ENCODE data around the gene RAP1GAP.

RAP1GAP gene

DNA sequence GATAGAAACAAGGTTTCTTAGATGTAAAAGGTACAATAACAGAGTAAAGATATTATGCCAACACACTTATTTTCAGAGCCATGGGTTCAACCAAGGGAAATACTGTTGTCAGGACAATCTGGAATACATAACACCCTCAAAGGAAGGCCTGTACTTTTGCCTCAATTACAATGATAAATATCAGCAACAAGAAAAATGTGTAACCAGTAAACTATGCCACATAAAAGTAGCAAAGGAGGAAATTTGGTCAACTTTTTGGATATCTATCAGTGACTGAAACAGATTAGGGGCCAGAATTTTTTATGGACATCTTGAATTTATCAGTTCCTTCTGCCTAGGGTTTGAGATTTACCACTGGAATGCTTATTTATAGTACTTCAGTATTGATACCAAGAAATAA is 24.6 kb upstream of the RAP1GAP start:
- Histone ChIP-seq H3K9ac (ENCODE audit: low read length) (no peak overlapping the region), H3K4me2 (ENCODE audit: low read length) (no peak overlapping the region), H3K27me3 (ENCODE audit: insufficient read depth, low read length) (no peaks in the 10 kb centered on the region), H2AFZ (ENCODE audit: low read length) (no peak overlapping the region), H3K27ac (ENCODE audit: low read depth, low read length, poor library complexity, severe bottlenecking) (no peak overlapping the region), H3K36me3 (ENCODE audit: insufficient read depth, low read length) (peaks cover 72% of the 10 kb centered on the region), H4K20me1 (ENCODE audit: insufficient read depth, low read length) (no peaks in the 10 kb centered on the region), H3F3A (ENCODE audit: insufficient read depth, low read length) (no peaks in the 10 kb centered on the region), H3K79me2 (ENCODE audit: insufficient read depth, low read length) (no peaks in the 10 kb centered on the region), H3K4me3 (ENCODE audit: low read depth, low read length, poor library complexity, severe bottlenecking) (no peak overlapping the region), H3K9me3 (ENCODE audit: low read length) (no peaks in the 10 kb centered on the region), H3K4me1 (ENCODE audit: insufficient read depth, low read length, severe bottlenecking) (no peaks in the 10 kb centered on the region), H3K9me2 (ENCODE audit: low read depth, low read length) (no peaks in the 10 kb centered on the region)
- TF ChIP-seq EZH2 (IDR thresholded peaks at IDR 0.05; ENCODE audit: borderline replicate concordance, low read length) = no peak
- TF ChIP-seq, protein P1, sequence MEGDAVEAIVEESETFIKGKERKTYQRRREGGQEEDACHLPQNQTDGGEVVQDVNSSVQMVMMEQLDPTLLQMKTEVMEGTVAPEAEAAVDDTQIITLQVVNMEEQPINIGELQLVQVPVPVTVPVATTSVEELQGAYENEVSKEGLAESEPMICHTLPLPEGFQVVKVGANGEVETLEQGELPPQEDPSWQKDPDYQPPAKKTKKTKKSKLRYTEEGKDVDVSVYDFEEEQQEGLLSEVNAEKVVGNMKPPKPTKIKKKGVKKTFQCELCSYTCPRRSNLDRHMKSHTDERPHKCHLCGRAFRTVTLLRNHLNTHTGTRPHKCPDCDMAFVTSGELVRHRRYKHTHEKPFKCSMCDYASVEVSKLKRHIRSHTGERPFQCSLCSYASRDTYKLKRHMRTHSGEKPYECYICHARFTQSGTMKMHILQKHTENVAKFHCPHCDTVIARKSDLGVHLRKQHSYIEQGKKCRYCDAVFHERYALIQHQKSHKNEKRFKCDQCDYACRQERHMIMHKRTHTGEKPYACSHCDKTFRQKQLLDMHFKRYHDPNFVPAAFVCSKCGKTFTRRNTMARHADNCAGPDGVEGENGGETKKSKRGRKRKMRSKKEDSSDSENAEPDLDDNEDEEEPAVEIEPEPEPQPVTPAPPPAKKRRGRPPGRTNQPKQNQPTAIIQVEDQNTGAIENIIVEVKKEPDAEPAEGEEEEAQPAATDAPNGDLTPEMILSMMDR (IDR thresholded peaks at IDR 0.05; ENCODE audit: low read length) = no peak

DNA sequence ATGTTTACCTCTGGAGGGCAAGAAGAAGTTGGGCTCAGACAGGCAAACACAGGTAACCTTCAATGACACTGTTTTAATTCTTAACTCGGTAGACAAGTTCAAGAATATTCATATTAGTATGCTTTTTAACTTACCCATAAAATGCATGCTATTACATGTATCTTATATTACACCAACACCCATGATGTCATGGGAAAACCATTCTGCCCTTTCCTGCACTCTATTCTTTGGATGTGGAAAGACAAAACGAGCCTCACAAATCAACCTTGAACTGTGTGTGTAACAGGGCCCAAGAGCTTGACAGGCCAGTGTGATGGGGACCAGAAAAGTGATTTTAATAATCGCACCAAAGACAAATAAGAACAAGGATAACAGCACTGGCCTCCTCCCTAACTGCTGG is 22.6 kb upstream of the RAP1GAP start:
- no peak overlapping the region for H3K9ac ChIP-seq (ENCODE audit: low read length)
- H2AFZ ChIP-seq (ENCODE audit: low read length) = no peak overlapping the region
- no peaks in the 10 kb centered on the region for H3K27me3 ChIP-seq (ENCODE audit: insufficient read depth, low read length)
- no peaks in the 10 kb centered on the region for H3K9me2 ChIP-seq (ENCODE audit: low read depth, low read length)
- H4K20me1 ChIP-seq (ENCODE audit: insufficient read depth, low read length) = no peaks in the 10 kb centered on the region
- H3K27ac ChIP-seq (ENCODE audit: low read depth, low read length, poor library complexity, severe bottlenecking) = no peak overlapping the region
- H3K4me3 ChIP-seq (ENCODE audit: low read depth, low read length, poor library complexity, severe bottlenecking) = no peak overlapping the region
- no peak overlapping the region for H3K4me2 ChIP-seq (ENCODE audit: low read length)
- TF ChIP-seq, protein P1 (IDR thresholded peaks at IDR 0.05; ENCODE audit: low read length) = no peak
- TF ChIP-seq EZH2 (IDR thresholded peaks at IDR 0.05; ENCODE audit: borderline replicate concordance, low read length) = no peak
- H3K36me3 ChIP-seq (ENCODE audit: insufficient read depth, low read length) = peaks cover 85% of the 10 kb centered on the region
- H3F3A ChIP-seq (ENCODE audit: insufficient read depth, low read length) = no peaks in the 10 kb centered on the region
- no peaks in the 10 kb centered on the region for H3K4me1 ChIP-seq (ENCODE audit: insufficient read depth, low read length, severe bottlenecking)
- no peaks in the 10 kb centered on the region for H3K79me2 ChIP-seq (ENCODE audit: insufficient read depth, low read length)
- H3K9me3 ChIP-seq (ENCODE audit: low read length) = no peaks in the 10 kb centered on the region

DNA sequence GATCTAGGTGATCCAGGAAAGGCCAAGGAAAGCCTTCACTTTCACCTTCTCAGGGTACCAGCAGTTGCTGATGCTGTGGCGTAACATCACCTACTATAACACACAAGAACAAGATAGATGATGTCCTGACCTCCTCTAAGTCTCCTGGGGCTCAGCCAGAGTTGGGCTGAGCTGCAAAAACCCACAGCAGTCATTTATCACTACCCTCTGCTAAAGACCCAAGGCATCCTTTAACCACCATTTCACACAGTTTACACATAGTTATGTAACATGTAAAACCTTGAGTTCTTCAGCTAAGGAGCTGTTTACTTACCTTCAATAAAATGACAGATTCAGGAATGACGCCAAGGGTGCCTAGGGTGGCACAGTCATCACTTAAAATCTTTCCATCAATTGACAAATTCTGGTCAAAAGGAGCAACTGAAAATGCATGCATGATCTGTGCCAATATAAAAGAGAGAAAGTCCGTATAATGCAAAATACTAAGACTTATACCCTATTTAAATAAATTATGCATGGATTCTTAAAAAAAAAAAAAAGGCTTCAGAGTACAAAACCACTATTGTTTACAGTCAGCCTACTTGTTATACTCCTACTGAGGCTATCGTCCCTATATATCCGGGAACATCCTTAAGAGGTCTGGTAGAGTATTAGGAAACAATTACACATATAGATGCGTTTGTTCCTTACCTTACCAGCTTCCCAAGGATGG is 20.7 kb upstream of the RAP1GAP start:
- no peaks in the 10 kb centered on the region for H3K9me2 ChIP-seq (ENCODE audit: low read depth, low read length)
- no peaks in the 10 kb centered on the region for H3F3A ChIP-seq (ENCODE audit: insufficient read depth, low read length)
- H3K4me3 ChIP-seq (ENCODE audit: low read depth, low read length, poor library complexity, severe bottlenecking) = no peak overlapping the region
- H3K4me2 ChIP-seq (ENCODE audit: low read length) = no peak overlapping the region
- no peaks in the 10 kb centered on the region for H4K20me1 ChIP-seq (ENCODE audit: insufficient read depth, low read length)
- TF ChIP-seq EZH2 (IDR thresholded peaks at IDR 0.05; ENCODE audit: borderline replicate concordance, low read length) = no peak
- H3K79me2 ChIP-seq (ENCODE audit: insufficient read depth, low read length) = no peaks in the 10 kb centered on the region
- no peak overlapping the region for H3K9ac ChIP-seq (ENCODE audit: low read length)
- H3K27ac ChIP-seq (ENCODE audit: low read depth, low read length, poor library complexity, severe bottlenecking) = no peak overlapping the region
- H2AFZ ChIP-seq (ENCODE audit: low read length) = no peak overlapping the region
- H3K36me3 ChIP-seq (ENCODE audit: insufficient read depth, low read length) = peaks cover 90% of the 10 kb centered on the region
- 0 out of 2 replicates have a peak, but pooled peaks cover 4% of the 10 kb centered on the region for H3K9me3 ChIP-seq (ENCODE audit: low read length)
- H3K27me3 ChIP-seq (ENCODE audit: insufficient read depth, low read length) = no peaks in the 10 kb centered on the region
- no peaks in the 10 kb centered on the region for H3K4me1 ChIP-seq (ENCODE audit: insufficient read depth, low read length, severe bottlenecking)

DNA sequence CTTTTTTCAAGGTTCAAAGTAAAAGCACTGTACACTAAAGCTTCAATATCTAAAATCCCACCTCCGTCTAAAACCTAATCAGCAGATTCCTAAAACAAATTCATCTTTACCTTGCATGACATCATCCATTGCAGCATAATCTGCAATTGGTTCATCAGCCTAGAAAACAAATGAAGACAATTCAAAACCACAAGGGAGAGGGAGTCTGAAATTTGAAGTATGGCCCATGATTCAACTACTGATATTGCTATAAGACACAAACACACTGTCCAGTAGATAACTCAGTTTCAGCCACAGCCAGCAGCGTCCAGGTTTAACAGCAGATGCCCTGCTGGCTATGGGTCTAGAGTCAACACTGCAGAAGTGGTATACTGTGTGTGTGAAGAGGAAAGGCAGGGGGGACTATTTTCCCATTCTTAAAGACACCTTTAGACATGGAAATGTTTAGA is 17.9 kb upstream of the RAP1GAP start:
- H3K4me1 ChIP-seq (ENCODE audit: insufficient read depth, low read length, severe bottlenecking) = no peaks in the 10 kb centered on the region
- 0 out of 2 replicates have a peak, but pooled peaks cover 6% of the 10 kb centered on the region for H3K9me3 ChIP-seq (ENCODE audit: low read length)
- peaks cover 77% of the 10 kb centered on the region for H3K36me3 ChIP-seq (ENCODE audit: insufficient read depth, low read length)
- H3K4me2 ChIP-seq (ENCODE audit: low read length) = no peak overlapping the region
- no peaks in the 10 kb centered on the region for H3K27me3 ChIP-seq (ENCODE audit: insufficient read depth, low read length)
- no peak overlapping the region for H3K4me3 ChIP-seq (ENCODE audit: low read depth, low read length, poor library complexity, severe bottlenecking)
- no peak overlapping the region for H3K27ac ChIP-seq (ENCODE audit: low read depth, low read length, poor library complexity, severe bottlenecking)
- H3F3A ChIP-seq (ENCODE audit: insufficient read depth, low read length) = no peaks in the 10 kb centered on the region
- H4K20me1 ChIP-seq (ENCODE audit: insufficient read depth, low read length) = no peaks in the 10 kb centered on the region
- no peaks in the 10 kb centered on the region for H3K79me2 ChIP-seq (ENCODE audit: insufficient read depth, low read length)
- H2AFZ ChIP-seq (ENCODE audit: low read length) = no peak overlapping the region
- no peak for TF ChIP-seq EZH2 (IDR thresholded peaks at IDR 0.05; ENCODE audit: borderline replicate concordance, low read length)
- TF ChIP-seq, protein P1 (IDR thresholded peaks at IDR 0.05; ENCODE audit: low read length) = no peak
- no peaks in the 10 kb centered on the region for H3K9me2 ChIP-seq (ENCODE audit: low read depth, low read length)
- no peak overlapping the region for H3K9ac ChIP-seq (ENCODE audit: low read length)
